ENCODE data around the gene GCNT4. TPM values are rescaled to one million over a fixed set of nuclear protein-coding genes. Genes with fewer than 3 reads are reported as not detected.

The GCNT4 gene
- total RNA-seq, 1 donor from 2014 or later: 2.4 TPM

GRCh38 chr5:75053304-75054133, 1.2 kb upstream of the GCNT4 start:
- intact Hi-C loops (cut with micrococcal nuclease): loop anchor here (1.0 to 10.0 kb wide), 10 partner anchors 183 to 1981 kb away; partner anchors contain the start of genes AGGF1, ANKRD31, BTF3 and CERT1

DNA sequence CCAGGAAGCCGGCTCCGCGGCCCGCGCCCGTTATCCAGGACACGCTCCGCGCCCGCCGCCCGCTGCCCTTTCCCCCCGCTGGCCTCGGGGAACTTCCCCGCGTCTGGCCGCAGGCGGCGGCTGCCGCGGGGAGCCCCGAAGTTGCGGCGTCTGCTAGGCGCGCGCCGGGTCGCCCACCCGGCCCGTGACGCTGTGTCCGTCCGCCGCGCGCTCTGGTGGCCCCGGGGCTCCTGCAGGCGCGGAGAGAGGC, 621 bp upstream of the GCNT4 start:
- intact Hi-C loops (cut with micrococcal nuclease): loop anchor here (1.0 to 10.0 kb wide), 10 partner anchors 183 to 1982 kb away; partner anchors contain the start of genes AGGF1, ANKRD31, BTF3 and CERT1

DNA sequence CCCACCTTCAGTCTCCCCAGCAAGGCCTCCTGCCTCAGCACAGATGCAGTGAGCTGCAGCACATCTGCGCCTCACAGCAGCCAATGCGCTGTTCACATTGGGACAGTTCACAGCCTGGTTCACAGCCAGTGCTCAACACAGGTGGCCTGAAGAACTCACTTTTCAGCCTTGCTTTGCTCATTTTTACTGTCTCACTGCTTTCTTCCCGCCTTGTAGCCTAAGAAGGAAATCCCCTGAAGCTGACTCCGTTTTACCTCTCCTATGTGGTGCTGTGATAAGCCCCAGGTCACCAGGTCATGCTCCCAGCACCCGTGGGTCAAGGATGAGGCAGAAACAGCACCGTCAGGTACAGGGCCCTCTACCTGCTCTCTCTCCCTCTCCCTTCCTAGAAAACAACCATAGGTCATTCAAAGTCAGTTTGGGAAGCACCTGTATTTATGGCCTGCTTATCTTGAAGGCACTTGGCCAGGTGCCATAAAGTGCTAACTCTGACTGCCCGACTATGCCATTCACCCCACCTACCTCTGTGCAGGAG, 1.1 kb downstream of the GCNT4 start:
- intact Hi-C loops (cut with micrococcal nuclease): loop anchor here (1.0 to 10.0 kb wide), 12 partner anchors 76 to 1984 kb away; partner anchors contain the start of genes AGGF1, BTF3, HEXB and IQGAP2

- intact Hi-C loops (cut with micrococcal nuclease): loop anchor here (1.0 to 10.0 kb wide), 12 partner anchors 76 to 1984 kb away; partner anchors contain the start of genes AGGF1, BTF3, HEXB and IQGAP2
Observed at GRCh38 chr5:75050415-75050814, 1.9 kb downstream of the GCNT4 start.

DNA sequence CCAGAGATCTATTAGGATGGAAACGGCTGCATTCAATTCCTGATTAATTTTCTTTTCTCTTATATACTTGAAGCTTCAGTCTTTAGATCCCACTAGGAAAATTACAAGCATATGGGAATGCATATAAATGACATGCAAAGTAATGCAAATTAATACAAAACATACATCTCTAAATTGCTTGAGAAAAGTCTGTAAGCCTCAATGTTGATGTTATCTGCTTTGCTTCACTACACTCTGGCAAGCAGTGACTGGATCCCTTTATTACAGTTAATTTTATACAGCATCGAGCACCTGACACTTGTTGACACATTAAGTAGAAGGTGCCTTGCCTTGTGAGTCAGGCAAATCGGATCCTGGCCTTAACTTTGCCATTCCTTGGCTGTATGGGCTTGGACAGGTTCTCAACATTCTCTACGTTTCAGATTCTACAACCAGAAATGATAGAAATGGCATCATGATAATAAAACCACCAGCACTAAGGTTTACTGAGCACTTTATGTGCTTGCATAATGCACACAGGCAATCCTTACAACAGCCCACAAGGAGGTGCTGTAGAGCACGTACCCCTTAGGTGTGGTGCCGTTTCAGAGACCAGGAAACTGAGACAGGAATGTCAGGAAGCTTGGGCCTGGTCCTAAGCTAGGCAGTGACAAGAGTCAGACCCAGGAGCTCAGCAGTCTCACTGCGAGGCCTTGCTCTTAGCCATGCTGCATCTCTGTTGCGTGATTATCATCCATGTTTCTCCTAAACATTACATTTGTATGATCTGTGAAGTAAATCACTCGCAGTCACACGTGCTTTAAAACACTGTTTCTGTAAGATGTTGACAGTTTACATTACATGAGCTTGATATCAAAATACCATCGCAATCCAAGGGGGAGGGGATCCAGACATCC, 2.7 kb downstream of the GCNT4 start:
- intact Hi-C loops (cut with micrococcal nuclease): loop anchor here (1.0 to 10.0 kb wide), 14 partner anchors 75 to 1985 kb away; partner anchors contain the start of genes AGGF1, BTF3, HEXB and IQGAP2

GRCh38 chr5:75048457-75048953, 3.9 kb downstream of the GCNT4 start:
- intact Hi-C loops (cut with micrococcal nuclease): loop anchor here (5.0 kb wide), 1 partner anchor 1129 kb away; no protein-coding TSS in a partner anchor

DNA sequence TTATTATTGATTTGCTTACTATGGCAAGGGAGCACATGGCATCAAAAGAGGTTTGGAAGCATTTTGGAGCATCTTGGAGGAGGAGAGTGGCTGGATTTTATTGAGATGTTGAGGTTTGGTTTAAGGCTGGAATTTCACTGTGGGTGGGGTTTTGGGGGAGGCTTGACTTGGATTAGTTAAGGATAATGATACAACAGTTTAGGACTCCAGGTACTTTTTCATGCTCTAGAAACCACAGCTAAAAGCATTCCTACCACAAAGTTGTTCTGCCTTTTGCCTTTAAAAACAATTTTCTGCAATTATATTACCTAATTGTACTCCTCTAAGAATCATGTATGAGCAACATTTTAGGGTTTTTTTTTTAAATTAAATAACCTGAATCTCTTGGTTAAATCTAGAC, 5.0 kb downstream of the GCNT4 start:
- intact Hi-C loops (cut with micrococcal nuclease): loop anchor here (5.0 kb wide), 1 partner anchor 1130 kb away; no protein-coding TSS in a partner anchor

DNA sequence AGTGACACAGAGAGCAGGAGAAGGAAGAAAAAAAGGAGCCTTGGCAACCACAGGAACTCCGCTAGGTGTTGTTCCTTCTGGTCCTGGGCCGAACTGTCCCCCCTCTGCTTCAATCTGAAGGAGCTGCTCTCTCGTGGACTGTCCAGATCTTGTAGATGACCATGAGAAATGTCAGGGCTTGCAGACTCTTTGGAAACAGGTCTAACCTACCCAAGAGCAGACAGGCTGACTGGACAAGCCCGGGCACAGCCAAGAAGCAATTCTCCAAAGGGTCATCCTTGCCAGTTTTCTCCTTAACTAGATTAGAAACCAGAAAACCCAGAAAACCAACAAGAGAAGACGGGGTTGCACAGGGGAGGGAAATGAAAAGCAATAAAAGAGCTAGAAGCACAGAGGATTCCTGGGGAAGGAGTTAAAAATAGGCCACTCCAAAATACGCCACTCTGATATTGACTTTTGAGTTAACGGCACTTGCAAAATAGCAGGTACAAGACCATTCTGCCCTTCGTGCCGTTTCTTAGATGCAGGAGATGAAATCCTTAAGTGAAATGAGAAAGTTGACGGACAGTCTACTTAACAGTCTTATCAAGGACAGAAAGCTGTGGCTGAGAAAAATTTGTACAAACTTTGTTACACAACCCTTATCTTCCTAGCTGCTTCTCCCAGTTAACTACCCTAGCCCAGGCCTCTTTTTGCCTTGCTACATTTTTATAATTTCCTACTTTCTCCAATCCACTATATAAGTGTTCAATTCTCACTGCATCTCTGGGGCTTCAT, 5.8 kb downstream of the GCNT4 start:
- intact Hi-C loops (cut with micrococcal nuclease): loop anchor here (5.0 kb wide), 1 partner anchor 1131 kb away; no protein-coding TSS in a partner anchor

GRCh38 chr5:75045071-75045470, 7.3 kb downstream of the GCNT4 start:
- intact Hi-C loops (cut with micrococcal nuclease): loop anchor here (5.0 kb wide), 1 partner anchor 1132 kb away; no protein-coding TSS in a partner anchor

DNA sequence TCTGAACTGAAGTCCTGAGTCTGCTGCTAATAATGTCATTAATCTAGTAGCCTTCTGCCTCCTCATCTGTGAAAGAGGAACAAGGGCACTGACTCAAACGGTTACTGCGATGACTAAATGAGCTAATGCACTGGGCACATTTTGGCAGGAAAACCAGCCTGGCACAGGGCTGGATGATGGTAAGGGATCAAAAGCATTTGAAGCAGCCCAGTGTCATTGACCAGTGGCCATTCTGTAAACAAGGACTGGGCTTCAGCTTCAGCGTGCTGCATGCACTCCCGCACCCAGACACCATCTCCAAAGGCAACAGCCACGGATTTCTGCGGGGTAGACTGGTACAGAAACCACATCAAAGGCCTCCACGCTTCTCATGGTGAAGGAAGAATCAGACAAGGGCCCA, 8.0 kb downstream of the GCNT4 start:
- intact Hi-C loops (cut with micrococcal nuclease): no loop called here

GRCh38 chr5:75043633-75044264, 8.6 kb downstream of the GCNT4 start:
- intact Hi-C loops (cut with micrococcal nuclease): no loop called here

DNA sequence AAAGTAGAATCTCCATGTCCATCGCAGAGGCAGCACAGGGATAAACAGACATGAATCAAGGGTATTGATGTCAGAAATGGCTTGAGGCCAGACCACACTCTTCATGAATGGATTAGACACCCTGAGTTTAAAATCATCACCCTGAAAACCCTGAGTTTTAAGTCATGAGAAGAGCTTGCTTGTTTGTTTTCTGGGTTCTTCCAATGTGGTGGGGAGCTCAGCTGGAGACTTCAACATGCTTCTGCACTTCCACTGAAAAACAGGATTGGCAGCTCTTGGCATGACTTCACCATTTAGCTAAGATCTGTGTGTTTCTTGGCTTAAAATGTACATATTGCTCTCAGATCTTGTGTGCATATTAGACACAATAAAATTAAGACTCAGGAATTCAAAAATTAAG, 9.8 kb downstream of the GCNT4 start:
- intact Hi-C loops (cut with micrococcal nuclease): no loop called here

DNA sequence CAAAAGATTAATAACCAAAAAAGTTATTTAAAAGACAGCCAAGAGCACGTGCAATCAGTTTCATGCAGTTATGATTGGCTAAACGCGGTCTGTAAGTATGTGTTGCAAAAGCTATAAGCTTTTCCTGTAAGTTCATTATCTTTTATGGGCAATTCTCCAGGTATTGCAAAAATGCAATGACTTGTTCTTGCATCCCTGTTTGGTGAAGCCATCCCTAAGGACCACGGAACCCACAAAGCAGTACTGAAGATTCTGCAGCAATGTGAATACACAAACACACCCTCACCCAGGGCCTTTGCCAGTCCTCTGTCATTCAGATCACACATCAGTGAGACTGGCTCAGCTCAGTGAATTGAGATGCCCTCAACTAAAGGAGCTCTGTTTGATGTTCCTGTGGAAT, 11.4 kb downstream of the GCNT4 start:
- intact Hi-C loops (cut with micrococcal nuclease): no loop called here

DNA sequence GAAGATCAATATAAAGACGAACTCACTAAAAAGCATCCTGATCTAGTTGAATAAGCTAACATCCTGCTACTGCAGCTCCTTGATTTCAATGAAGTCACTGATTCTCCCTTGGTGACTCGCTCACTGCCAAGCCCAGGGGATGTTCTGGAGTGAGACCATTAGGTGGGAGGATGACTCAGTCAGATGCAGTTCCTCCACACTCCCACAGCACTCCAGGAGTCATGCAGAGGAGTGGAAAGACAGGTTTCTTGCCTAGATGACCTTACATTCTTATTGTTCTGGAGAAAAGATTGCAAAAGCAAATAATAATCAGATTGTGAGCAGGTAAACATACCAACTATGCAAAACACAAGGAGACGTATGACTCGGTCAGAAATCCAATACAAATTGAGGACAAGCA, 15.3 kb downstream of the GCNT4 start:
- intact Hi-C loops (cut with micrococcal nuclease): no loop called here

DNA sequence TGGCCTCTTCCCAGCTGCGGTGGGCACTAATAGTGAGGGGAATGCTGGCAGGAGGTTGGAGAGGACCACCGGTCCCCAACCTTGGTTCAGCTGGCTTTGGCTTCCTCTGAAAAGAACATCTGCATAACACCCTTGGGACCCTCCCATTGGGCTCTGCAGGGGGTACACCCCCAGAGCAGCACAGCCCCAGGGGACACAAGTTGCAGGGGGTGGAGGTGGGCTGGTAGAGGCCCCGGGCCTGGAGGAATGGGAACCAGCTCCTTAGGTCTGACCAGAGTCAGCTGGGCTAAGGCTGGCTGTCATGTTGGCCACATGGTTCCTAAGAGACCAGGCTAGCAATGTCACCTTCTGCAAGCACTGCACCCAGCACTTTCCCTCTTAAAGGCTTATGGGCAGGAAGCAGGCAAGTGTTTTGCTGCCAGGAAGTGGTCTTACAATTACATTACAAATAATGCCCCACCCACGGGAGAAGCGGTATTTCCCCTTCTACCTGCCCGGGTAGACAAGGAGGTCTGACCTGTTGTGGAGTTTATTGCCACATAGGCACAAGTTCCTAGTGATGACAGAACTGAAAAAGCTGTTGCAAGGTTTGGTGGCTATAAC, 18.1 kb downstream of the GCNT4 start:
- intact Hi-C loops (cut with micrococcal nuclease): no loop called here

- intact Hi-C loops (cut with micrococcal nuclease): no loop called here
Observed at GRCh38 chr5:75031366-75031765, 21.0 kb downstream of the GCNT4 start.

DNA sequence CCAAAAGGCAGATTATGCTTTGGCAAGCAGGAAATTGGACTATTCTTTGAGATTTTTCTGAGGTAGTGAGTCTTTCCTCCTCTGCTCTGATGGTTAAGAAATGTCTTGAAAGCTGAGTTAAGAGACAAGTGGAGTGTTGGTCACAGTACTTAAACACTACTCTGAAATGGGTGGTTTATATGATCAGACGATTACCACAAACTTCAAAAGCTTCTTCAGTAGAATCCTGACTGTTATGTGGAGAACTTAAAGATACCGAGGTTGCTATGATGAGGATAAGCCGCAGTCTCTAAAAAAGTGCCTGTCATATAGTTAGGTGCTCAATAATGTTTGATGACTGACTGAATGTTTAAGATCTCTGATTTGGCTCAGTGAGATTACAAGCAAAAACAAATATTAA, 24.3 kb downstream of the GCNT4 start:
- intact Hi-C loops (cut with micrococcal nuclease): no loop called here

DNA sequence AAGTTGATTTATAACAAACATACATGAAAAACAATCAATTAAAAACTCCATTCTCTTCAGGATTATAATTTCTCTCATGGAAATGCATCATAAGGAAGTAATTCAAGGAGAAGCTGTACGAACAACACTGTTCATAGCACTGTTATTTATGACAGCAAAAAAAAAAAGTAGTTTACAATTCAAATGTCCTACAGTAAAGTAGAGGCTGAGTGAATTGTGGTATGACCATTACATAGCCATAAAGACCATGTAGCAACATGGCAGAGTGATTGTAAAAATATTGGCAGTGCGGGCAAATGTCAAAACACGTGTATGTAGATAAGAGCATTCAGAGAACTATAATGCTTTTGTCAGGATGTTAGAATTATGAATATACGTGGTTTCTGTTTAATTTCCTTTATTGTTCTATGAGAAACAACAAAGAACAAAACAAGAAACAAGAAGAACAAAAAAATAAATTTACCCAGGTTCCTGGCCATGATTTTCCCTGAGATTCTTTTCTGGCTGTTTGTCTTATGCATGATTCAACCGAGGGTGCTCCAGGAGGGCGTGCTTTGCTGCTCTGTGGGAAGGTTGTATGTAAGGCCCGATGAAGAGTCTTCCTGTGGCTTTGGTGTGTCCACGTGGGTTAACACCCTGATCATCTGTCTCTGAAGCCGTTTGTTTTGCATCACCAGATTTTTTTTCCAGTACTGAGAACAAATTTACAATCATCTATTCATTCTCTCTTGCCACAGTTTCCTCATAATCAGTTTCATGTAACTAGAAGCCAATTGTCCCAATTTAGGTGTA, 28.8 kb downstream of the GCNT4 start:
- intact Hi-C loops (cut with micrococcal nuclease): loop anchor here (2.0 to 5.0 kb wide), 2 partner anchors 49 to 86 kb away; no protein-coding TSS in a partner anchor

GRCh38 chr5:75021800-75022199, 30.6 kb downstream of the GCNT4 start:
- intact Hi-C loops (cut with micrococcal nuclease): loop anchor here (2.0 to 5.0 kb wide), 2 partner anchors 47 to 84 kb away; no protein-coding TSS in a partner anchor

Measured in T-helper 1 cell treated with Interleukin-12 subunit alpha and Interleukin-12 subunit beta and Interleukin-4 antibody, amounts not matched to agents 30 ng/mL and 1 ng/mL, for 36 hours (primary cell).